WTC11 (cell line): ENCODE results near the gene GBA2. TPM values are rescaled to one million over a fixed set of nuclear protein-coding genes. Genes with fewer than 3 reads are reported as not detected.

Experiments used
- ATAC-seq: fragments of 200-7000 bp; cut with Tn5 transposase; 2 replicates; pipeline ENCODE4 v1.10.0; 2021; ENCODE audit warnings: mild to moderate bottlenecking, moderate library complexity
- CTCF ChIA-PET: fragments of 300-600 bp; sonication (Branson Sonifier 250); formaldehyde crosslinking; loops from one replicate; lab custom pipeline; 2021; ENCODE audit warnings: antibody characterized with exemption; lab: Charles Lee
- POLR2A ChIA-PET: fragments of 350-600 bp; sonication (Branson Sonifier 250); formaldehyde crosslinking; loops from one replicate; lab custom pipeline; 2021; ENCODE audit warnings: antibody characterized with exemption; lab: Charles Lee
- DNase-seq: peaks from one replicate; pipeline ENCODE4 v3.0.0; 2021; ENCODE audit warnings: low spot score
- H3K27ac Mint-ChIP-seq: 2 replicates; pipeline ENCODE4 v1.8.0; 2021; ENCODE audit warnings: mixed read lengths
- H3K27me3 Mint-ChIP-seq: 2 replicates; pipeline ENCODE4 v1.8.0; 2021; ENCODE audit warnings: low read depth, mild to moderate bottlenecking, moderate library complexity, mixed read lengths
- H3K36me3 Mint-ChIP-seq: 2 replicates; pipeline ENCODE4 v1.8.0; 2021; ENCODE audit warnings: mixed read lengths
- H3K4me1 Mint-ChIP-seq: 2 replicates; pipeline ENCODE4 v1.8.0; 2022; ENCODE audit warnings: mixed read lengths
- H3K4me3 Mint-ChIP-seq: 2 replicates; pipeline ENCODE4 v1.8.0; 2021; ENCODE audit warnings: mild to moderate bottlenecking, moderate library complexity, mixed read lengths
- H3K9me3 Mint-ChIP-seq: 2 replicates; pipeline ENCODE4 v1.8.0; 2021; ENCODE audit warnings: mixed read lengths
- ATF1 ChIP-seq: sonication (generic); formaldehyde crosslinking; IDR thresholded peaks from 2 replicates; pipeline ENCODE4 v1.8.1; 2023; ENCODE audit warnings: mild to moderate bottlenecking, moderate library complexity, missing genetic modification reagents
- CREB1 ChIP-seq: sonication (generic); formaldehyde crosslinking; IDR thresholded peaks from 2 replicates; pipeline ENCODE4 v1.8.0; 2023; ENCODE audit warnings: mild to moderate bottlenecking, missing genetic modification reagents
- CREM ChIP-seq: sonication (generic); formaldehyde crosslinking; IDR thresholded peaks from 2 replicates; pipeline ENCODE4 v1.8.1; 2022; ENCODE audit warnings: mild to moderate bottlenecking, missing genetic modification reagents, moderate library complexity
- E2F4 ChIP-seq: sonication (generic); formaldehyde crosslinking; IDR thresholded peaks from 2 replicates; pipeline ENCODE4 v1.8.1; 2022; ENCODE audit warnings: low read depth, mild to moderate bottlenecking, moderate library complexity, missing genetic modification reagents, borderline replicate concordance
- ERG ChIP-seq: fragments of 250-450 bp; sonication (Bioruptor Pico); IDR thresholded peaks from 2 replicates; pipeline ENCODE4 v1.8.0; 2021; ENCODE audit warnings: mild to moderate bottlenecking
- IRF2 ChIP-seq: sonication (generic); formaldehyde crosslinking; IDR thresholded peaks from 2 replicates; pipeline ENCODE4 v1.8.0; 2022; ENCODE audit warnings: low read depth, missing genetic modification reagents, borderline replicate concordance
- RORB ChIP-seq: fragments of 250-450 bp; sonication (Bioruptor Pico); IDR thresholded peaks from 2 replicates; pipeline ENCODE4 v1.9.0; 2021; ENCODE audit warnings: mild to moderate bottlenecking
- TCF7 ChIP-seq: sonication (generic); formaldehyde crosslinking; IDR thresholded peaks from 2 replicates; pipeline ENCODE4 v1.8.0; 2022; ENCODE audit warnings: mild to moderate bottlenecking, low read depth, missing genetic modification reagents, moderate library complexity
- TEAD1 ChIP-seq: sonication (generic); formaldehyde crosslinking; IDR thresholded peaks from 2 replicates; pipeline ENCODE4 v1.8.0; 2022; ENCODE audit warnings: mild to moderate bottlenecking, missing genetic modification reagents
- ZNF263 ChIP-seq: sonication (generic); formaldehyde crosslinking; IDR thresholded peaks from 2 replicates; pipeline ENCODE4 v1.8.1; 2022; ENCODE audit warnings: low read depth, mild to moderate bottlenecking, moderate library complexity, missing genetic modification reagents
- total RNA-seq: library from RNA; stranded (reverse); gene quantifications from 3 replicates; pipeline ENCODE4 v1.2.3, GENCODE V29; 2021
- TF ChIP-seq, protein P1 (sequence below): sonication (generic); formaldehyde crosslinking; IDR thresholded peaks from 2 replicates; pipeline ENCODE4 v1.8.0; 2022; ENCODE audit warnings: mild to moderate bottlenecking, missing genetic modification reagents
- TF ChIP-seq, protein P2 (sequence below): sonication (generic); formaldehyde crosslinking; IDR thresholded peaks from 2 replicates; pipeline ENCODE4 v1.8.0; 2022; ENCODE audit warnings: mild to moderate bottlenecking, missing genetic modification reagents
- TF ChIP-seq, protein P3 (sequence below): sonication (generic); formaldehyde crosslinking; IDR thresholded peaks from 2 replicates; pipeline ENCODE4 v1.8.1; 2023; ENCODE audit warnings: mild to moderate bottlenecking, missing genetic modification reagents, borderline replicate concordance
- TF ChIP-seq, protein P4 (sequence below): fragments of 250-450 bp; sonication (Bioruptor Pico); conservative IDR thresholded peaks from 2 replicates; pipeline ENCODE4 v1.9.0; 2021; ENCODE audit warnings: mild to moderate bottlenecking
- TF ChIP-seq, protein P5 (sequence below): sonication (generic); formaldehyde crosslinking; IDR thresholded peaks from 2 replicates; pipeline ENCODE4 v1.8.0; 2022; ENCODE audit warnings: missing genetic modification reagents

GBA2 gene
- total RNA-seq, 1 experiment from 2014 or later, result 104 TPM

GRCh38 chr9:35757892-35758275 lies 8.9 kb upstream of the GBA2 start (continued):
- no peak for TF ChIP-seq E2F4 (CRISPR knock-in tag)

GRCh38 chr9:35757226-35757891 lies 8.3 kb upstream of the GBA2 start:
- TF ChIP-seq, protein P1, sequence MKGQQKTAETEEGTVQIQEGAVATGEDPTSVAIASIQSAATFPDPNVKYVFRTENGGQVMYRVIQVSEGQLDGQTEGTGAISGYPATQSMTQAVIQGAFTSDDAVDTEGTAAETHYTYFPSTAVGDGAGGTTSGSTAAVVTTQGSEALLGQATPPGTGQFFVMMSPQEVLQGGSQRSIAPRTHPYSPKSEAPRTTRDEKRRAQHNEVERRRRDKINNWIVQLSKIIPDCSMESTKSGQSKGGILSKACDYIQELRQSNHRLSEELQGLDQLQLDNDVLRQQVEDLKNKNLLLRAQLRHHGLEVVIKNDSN (CRISPR knock-in tag), result no peak
- TF ChIP-seq, protein P2, sequence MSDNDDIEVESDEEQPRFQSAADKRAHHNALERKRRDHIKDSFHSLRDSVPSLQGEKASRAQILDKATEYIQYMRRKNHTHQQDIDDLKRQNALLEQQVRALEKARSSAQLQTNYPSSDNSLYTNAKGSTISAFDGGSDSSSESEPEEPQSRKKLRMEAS, result 0 out of 2 replicates have a peak, but pooled peaks have one; percentile 3
- TF ChIP-seq, protein P3, sequence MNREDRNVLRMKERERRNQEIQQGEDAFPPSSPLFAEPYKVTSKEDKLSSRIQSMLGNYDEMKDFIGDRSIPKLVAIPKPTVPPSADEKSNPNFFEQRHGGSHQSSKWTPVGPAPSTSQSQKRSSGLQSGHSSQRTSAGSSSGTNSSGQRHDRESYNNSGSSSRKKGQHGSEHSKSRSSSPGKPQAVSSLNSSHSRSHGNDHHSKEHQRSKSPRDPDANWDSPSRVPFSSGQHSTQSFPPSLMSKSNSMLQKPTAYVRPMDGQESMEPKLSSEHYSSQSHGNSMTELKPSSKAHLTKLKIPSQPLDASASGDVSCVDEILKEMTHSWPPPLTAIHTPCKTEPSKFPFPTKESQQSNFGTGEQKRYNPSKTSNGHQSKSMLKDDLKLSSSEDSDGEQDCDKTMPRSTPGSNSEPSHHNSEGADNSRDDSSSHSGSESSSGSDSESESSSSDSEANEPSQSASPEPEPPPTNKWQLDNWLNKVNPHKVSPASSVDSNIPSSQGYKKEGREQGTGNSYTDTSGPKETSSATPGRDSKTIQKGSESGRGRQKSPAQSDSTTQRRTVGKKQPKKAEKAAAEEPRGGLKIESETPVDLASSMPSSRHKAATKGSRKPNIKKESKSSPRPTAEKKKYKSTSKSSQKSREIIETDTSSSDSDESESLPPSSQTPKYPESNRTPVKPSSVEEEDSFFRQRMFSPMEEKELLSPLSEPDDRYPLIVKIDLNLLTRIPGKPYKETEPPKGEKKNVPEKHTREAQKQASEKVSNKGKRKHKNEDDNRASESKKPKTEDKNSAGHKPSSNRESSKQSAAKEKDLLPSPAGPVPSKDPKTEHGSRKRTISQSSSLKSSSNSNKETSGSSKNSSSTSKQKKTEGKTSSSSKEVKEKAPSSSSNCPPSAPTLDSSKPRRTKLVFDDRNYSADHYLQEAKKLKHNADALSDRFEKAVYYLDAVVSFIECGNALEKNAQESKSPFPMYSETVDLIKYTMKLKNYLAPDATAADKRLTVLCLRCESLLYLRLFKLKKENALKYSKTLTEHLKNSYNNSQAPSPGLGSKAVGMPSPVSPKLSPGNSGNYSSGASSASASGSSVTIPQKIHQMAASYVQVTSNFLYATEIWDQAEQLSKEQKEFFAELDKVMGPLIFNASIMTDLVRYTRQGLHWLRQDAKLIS (CRISPR knock-in tag), result 0 out of 2 replicates have a peak, but pooled peaks have one; percentile 1
- TF ChIP-seq TEAD1 (CRISPR knock-in tag) (0 out of 2 replicates have a peak, but pooled peaks have one; percentile 9), ERG (CRISPR knock-in tag) (no peak), IRF2 (CRISPR knock-in tag) (no peak), RORB (CRISPR knock-in tag) (no peak), ATF1 (CRISPR knock-in tag) (no peak), CREB1 (CRISPR knock-in tag) (0 out of 2 replicates have a peak, but pooled peaks have one; percentile 25), CREM (no peak), TCF7 (CRISPR knock-in tag) (no peak), ZNF263 (CRISPR knock-in tag) (0 out of 2 replicates have a peak, but pooled peaks have one; percentile 34)
- TF ChIP-seq, protein P4, sequence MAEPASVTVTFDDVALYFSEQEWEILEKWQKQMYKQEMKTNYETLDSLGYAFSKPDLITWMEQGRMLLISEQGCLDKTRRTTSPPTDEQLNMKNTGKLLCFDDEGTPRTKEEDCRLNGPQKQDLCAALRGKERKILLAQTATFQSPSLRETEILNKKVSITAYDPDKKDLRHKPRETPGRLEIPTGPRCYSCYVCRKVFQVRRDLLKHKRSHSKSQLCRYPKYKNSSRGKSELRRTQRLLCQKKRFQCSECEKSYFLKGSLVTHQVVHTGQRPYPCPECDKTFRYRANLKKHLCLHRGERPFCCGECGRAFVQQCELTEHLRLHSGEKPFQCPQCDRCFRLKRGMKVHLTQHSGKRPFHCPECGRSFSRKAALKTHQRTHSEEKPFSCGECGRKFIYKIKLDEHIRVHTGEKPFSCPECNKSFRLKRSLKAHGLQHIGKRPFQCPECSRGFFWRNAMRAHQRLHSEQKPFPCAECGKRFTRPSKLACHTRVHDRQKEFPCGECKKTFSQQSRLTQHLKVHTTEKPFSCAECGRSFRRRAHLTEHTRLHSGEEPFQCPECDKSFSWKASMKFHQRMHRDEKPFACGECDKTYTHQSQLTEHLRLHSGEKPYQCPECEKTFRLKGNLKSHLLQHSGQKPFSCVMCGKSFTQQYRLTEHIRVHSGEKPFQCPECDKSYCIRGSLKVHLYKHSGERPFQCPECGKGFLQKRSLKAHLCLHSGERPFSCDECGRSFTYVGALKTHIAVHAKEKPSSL (CRISPR knock-in tag), result no peak
- TF ChIP-seq, protein P5, sequence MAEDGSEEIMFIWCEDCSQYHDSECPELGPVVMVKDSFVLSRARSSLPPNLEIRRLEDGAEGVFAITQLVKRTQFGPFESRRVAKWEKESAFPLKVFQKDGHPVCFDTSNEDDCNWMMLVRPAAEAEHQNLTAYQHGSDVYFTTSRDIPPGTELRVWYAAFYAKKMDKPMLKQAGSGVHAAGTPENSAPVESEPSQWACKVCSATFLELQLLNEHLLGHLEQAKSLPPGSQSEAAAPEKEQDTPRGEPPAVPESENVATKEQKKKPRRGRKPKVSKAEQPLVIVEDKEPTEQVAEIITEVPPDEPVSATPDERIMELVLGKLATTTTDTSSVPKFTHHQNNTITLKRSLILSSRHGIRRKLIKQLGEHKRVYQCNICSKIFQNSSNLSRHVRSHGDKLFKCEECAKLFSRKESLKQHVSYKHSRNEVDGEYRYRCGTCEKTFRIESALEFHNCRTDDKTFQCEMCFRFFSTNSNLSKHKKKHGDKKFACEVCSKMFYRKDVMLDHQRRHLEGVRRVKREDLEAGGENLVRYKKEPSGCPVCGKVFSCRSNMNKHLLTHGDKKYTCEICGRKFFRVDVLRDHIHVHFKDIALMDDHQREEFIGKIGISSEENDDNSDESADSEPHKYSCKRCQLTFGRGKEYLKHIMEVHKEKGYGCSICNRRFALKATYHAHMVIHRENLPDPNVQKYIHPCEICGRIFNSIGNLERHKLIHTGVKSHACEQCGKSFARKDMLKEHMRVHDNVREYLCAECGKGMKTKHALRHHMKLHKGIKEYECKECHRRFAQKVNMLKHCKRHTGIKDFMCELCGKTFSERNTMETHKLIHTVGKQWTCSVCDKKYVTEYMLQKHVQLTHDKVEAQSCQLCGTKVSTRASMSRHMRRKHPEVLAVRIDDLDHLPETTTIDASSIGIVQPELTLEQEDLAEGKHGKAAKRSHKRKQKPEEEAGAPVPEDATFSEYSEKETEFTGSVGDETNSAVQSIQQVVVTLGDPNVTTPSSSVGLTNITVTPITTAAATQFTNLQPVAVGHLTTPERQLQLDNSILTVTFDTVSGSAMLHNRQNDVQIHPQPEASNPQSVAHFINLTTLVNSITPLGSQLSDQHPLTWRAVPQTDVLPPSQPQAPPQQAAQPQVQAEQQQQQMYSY (CRISPR knock-in tag), result no peak
- TF ChIP-seq, all 79 proteins: peak for 5
- ChIA-PET POLR2A (interaction anchor here (0.7 to 1.8 kb wide), 6 partner anchors 14 to 1067 kb away, joined by 3 to 13 read pairs (median 4); partner anchors contain the start of genes CREB3, RMRP, TLN1 and TPM2), CTCF (interaction anchor here (0.6 to 3.1 kb wide), 28 partner anchors 8 to 1616 kb away, joined by 3 to 27 read pairs (median 6); partner anchors contain the start of genes ARHGEF39, CCDC107, CREB3 and FAM221B)
- no peaks in the 10 kb centered on the region for H3K9me3 Mint-ChIP-seq
- peaks cover 15% of the 10 kb centered on the region for H3K36me3 Mint-ChIP-seq
- peak overlapping the region; percentile 97 for H3K27ac Mint-ChIP-seq
- ATAC-seq (peak; percentile 76), DNase-seq (no peak)
- peak overlapping the region; percentile 89 for H3K4me3 Mint-ChIP-seq
- no peaks in the 10 kb centered on the region for H3K27me3 Mint-ChIP-seq
- peaks cover 32% of the 10 kb centered on the region for H3K4me1 Mint-ChIP-seq
